Adrenal gland (tissue), 5 donors: ENCODE results near the gene TARDBP.

Experiments used
- POLR2A ChIP-seq, 2 donors: fragments of 450-650 bp; IDR thresholded peaks; one replicate each; pipeline ENCODE4 v1.6.1; 2017; ENCODE audit warnings: antibody characterized with exemption in 2 of 2, mild to moderate bottlenecking in 2 of 2, moderate library complexity in 1 of 2
- TF ChIP-seq, protein P1 (sequence below), 6 experiments: fragments of 450-650 bp in 4 of 6; fragments of 200-600 bp in 2 of 6; sonication (generic) in 1 of 6; IDR thresholded peaks; 1 replicate in 5 of 6; 2 replicates in 1 of 6; pipeline versions ENCODE4 v1.5.1 to v1.8.0; 2016 to 2021; ENCODE audit warnings: antibody characterized with exemption in 6 of 6, mild to moderate bottlenecking in 2 of 6, moderate library complexity in 1 of 6
- donor health status: DM: no; HTN: no; CAD: no.

DNA sequence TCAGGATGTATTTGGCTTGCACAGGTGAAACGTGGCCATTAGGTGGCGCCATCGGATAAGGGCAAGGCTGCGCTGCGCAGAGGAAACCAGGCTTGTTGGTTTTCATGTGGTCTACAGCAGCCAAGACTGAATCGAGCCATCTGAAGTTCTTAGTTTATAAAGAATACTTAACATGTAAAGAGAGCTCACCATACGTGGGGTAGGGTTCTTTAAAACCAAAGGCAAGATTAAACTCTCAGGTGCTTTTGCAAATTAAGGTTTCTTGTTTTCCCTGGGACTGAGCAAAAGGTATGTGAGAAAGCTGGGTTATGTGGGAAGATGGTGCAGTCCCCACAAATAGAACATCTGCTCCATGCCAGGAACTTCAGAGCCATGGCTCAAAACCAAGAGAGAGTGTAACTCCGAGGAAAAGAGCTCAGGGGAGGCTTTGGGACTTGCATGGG is 25.3 kb downstream of the TARDBP start:
- TF ChIP-seq POLR2A (IDR thresholded peaks at IDR 0.05): no peak
- TF ChIP-seq, protein P1, sequence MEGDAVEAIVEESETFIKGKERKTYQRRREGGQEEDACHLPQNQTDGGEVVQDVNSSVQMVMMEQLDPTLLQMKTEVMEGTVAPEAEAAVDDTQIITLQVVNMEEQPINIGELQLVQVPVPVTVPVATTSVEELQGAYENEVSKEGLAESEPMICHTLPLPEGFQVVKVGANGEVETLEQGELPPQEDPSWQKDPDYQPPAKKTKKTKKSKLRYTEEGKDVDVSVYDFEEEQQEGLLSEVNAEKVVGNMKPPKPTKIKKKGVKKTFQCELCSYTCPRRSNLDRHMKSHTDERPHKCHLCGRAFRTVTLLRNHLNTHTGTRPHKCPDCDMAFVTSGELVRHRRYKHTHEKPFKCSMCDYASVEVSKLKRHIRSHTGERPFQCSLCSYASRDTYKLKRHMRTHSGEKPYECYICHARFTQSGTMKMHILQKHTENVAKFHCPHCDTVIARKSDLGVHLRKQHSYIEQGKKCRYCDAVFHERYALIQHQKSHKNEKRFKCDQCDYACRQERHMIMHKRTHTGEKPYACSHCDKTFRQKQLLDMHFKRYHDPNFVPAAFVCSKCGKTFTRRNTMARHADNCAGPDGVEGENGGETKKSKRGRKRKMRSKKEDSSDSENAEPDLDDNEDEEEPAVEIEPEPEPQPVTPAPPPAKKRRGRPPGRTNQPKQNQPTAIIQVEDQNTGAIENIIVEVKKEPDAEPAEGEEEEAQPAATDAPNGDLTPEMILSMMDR (IDR thresholded peaks at IDR 0.05): peak; percentile 92 to 97 (median 95)
